WTC11 (cell line): Measurements from ENCODE around the gene KCNIP1.

ENCODE experiments used
- FOXJ3 ChIP-seq: sonication (generic); formaldehyde crosslinking; IDR thresholded peaks from 2 replicates; pipeline ENCODE4 v1.9.0; 2021; ENCODE audit warnings: missing genetic modification reagents, mild to moderate bottlenecking, borderline replicate concordance
- FOXK1 ChIP-seq: sonication (generic); formaldehyde crosslinking; IDR thresholded peaks from 2 replicates; pipeline ENCODE4 v1.8.0; 2022; ENCODE audit warnings: mild to moderate bottlenecking, moderate library complexity, missing genetic modification reagents
- MYBL2 ChIP-seq: sonication (generic); formaldehyde crosslinking; IDR thresholded peaks from 2 replicates; pipeline ENCODE4 v1.8.1; 2023; ENCODE audit warnings: mild to moderate bottlenecking, moderate library complexity, missing genetic modification reagents
- TEAD4 ChIP-seq: sonication (generic); formaldehyde crosslinking; IDR thresholded peaks from 2 replicates; pipeline ENCODE4 v1.8.0; 2022; ENCODE audit warnings: mild to moderate bottlenecking, missing genetic modification reagents
- TF ChIP-seq, protein P1 (sequence below): fragments of 200-600 bp; IDR thresholded peaks from 2 replicates; pipeline ENCODE4 v1.8.0; 2022; ENCODE audit warnings: antibody characterized with exemption
- TF ChIP-seq, protein P2 (sequence below): sonication (generic); formaldehyde crosslinking; IDR thresholded peaks from 2 replicates; pipeline ENCODE4 v1.8.1; 2022; ENCODE audit warnings: low read depth, mild to moderate bottlenecking, moderate library complexity, missing genetic modification reagents, borderline replicate concordance
- TF ChIP-seq, protein P3 (sequence below): fragments of 250-450 bp; sonication (Bioruptor Pico); IDR thresholded peaks from 2 replicates; pipeline ENCODE4 v1.9.0; 2021; ENCODE audit warnings: mild to moderate bottlenecking, borderline replicate concordance
- TF ChIP-seq, protein P4 (sequence below): sonication (generic); formaldehyde crosslinking; conservative IDR thresholded peaks from 2 replicates; pipeline ENCODE4 v1.8.1; 2022; ENCODE audit warnings: mild to moderate bottlenecking, missing genetic modification reagents
- TF ChIP-seq, protein P5 (sequence below): sonication (generic); formaldehyde crosslinking; IDR thresholded peaks from 2 replicates; pipeline ENCODE4 v1.8.0; 2022; ENCODE audit warnings: mild to moderate bottlenecking, missing genetic modification reagents
- TF ChIP-seq, protein P6 (sequence below): sonication (generic); formaldehyde crosslinking; IDR thresholded peaks from 2 replicates; pipeline ENCODE4 v1.8.0; 2022; ENCODE audit warnings: mild to moderate bottlenecking, missing genetic modification reagents
- TF ChIP-seq, protein P7 (sequence below): fragments of 250-450 bp; sonication (Bioruptor Pico); IDR thresholded peaks from 2 replicates; pipeline ENCODE4 v1.9.0; 2021; ENCODE audit warnings: mild to moderate bottlenecking

DNA sequence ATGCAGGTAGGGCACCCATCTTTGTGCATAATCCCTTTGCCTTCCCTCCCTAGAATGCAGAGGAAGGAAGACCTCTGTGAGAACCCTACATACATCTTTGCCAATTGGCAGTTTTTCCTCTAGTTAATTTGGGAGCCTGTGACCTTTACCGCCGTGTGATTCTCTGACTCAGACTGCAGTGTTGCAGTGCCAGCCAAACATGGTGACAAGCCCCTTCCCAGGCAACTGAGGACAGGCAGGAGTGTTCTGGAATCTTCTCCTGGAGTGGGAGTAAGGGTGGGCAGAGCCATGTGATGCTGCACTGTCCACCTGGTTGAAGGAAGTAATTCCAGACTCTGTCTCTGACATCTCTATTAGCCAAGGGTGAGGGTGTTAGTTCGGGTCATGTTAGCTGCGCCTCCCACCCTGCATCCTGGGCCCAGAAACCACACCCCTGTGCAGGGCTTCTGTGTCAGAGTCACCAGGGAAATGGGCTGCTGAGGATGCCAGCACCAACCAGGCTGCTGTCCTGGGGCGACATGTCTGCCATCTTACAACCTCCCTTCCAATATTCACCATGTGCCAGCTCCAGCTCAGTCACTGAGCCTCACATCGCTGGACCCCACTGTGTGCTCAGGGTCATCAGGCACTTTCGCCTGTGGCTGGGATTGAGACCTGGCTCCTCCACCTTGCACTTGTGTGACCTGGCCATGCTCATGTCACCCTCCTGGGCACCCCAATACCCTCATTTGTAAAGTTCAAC lies 21.8 kb downstream of the KCNIP1 start:
- TF ChIP-seq TEAD4 (CRISPR knock-in tag) (no peak), FOXK1 (no peak), FOXJ3 (CRISPR knock-in tag) (no peak), MYBL2 (CRISPR knock-in tag) (no peak)
- TF ChIP-seq, protein P1, sequence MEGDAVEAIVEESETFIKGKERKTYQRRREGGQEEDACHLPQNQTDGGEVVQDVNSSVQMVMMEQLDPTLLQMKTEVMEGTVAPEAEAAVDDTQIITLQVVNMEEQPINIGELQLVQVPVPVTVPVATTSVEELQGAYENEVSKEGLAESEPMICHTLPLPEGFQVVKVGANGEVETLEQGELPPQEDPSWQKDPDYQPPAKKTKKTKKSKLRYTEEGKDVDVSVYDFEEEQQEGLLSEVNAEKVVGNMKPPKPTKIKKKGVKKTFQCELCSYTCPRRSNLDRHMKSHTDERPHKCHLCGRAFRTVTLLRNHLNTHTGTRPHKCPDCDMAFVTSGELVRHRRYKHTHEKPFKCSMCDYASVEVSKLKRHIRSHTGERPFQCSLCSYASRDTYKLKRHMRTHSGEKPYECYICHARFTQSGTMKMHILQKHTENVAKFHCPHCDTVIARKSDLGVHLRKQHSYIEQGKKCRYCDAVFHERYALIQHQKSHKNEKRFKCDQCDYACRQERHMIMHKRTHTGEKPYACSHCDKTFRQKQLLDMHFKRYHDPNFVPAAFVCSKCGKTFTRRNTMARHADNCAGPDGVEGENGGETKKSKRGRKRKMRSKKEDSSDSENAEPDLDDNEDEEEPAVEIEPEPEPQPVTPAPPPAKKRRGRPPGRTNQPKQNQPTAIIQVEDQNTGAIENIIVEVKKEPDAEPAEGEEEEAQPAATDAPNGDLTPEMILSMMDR, result no peak
- TF ChIP-seq, protein P2, sequence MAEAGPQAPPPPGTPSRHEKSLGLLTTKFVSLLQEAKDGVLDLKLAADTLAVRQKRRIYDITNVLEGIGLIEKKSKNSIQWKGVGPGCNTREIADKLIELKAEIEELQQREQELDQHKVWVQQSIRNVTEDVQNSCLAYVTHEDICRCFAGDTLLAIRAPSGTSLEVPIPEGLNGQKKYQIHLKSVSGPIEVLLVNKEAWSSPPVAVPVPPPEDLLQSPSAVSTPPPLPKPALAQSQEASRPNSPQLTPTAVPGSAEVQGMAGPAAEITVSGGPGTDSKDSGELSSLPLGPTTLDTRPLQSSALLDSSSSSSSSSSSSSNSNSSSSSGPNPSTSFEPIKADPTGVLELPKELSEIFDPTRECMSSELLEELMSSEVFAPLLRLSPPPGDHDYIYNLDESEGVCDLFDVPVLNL, result no peak
- TF ChIP-seq, protein P3, sequence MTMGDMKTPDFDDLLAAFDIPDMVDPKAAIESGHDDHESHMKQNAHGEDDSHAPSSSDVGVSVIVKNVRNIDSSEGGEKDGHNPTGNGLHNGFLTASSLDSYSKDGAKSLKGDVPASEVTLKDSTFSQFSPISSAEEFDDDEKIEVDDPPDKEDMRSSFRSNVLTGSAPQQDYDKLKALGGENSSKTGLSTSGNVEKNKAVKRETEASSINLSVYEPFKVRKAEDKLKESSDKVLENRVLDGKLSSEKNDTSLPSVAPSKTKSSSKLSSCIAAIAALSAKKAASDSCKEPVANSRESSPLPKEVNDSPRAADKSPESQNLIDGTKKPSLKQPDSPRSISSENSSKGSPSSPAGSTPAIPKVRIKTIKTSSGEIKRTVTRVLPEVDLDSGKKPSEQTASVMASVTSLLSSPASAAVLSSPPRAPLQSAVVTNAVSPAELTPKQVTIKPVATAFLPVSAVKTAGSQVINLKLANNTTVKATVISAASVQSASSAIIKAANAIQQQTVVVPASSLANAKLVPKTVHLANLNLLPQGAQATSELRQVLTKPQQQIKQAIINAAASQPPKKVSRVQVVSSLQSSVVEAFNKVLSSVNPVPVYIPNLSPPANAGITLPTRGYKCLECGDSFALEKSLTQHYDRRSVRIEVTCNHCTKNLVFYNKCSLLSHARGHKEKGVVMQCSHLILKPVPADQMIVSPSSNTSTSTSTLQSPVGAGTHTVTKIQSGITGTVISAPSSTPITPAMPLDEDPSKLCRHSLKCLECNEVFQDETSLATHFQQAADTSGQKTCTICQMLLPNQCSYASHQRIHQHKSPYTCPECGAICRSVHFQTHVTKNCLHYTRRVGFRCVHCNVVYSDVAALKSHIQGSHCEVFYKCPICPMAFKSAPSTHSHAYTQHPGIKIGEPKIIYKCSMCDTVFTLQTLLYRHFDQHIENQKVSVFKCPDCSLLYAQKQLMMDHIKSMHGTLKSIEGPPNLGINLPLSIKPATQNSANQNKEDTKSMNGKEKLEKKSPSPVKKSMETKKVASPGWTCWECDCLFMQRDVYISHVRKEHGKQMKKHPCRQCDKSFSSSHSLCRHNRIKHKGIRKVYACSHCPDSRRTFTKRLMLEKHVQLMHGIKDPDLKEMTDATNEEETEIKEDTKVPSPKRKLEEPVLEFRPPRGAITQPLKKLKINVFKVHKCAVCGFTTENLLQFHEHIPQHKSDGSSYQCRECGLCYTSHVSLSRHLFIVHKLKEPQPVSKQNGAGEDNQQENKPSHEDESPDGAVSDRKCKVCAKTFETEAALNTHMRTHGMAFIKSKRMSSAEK, result no peak
- TF ChIP-seq, protein P4, sequence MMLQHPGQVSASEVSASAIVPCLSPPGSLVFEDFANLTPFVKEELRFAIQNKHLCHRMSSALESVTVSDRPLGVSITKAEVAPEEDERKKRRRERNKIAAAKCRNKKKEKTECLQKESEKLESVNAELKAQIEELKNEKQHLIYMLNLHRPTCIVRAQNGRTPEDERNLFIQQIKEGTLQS, result no peak
- TF ChIP-seq, protein P5, sequence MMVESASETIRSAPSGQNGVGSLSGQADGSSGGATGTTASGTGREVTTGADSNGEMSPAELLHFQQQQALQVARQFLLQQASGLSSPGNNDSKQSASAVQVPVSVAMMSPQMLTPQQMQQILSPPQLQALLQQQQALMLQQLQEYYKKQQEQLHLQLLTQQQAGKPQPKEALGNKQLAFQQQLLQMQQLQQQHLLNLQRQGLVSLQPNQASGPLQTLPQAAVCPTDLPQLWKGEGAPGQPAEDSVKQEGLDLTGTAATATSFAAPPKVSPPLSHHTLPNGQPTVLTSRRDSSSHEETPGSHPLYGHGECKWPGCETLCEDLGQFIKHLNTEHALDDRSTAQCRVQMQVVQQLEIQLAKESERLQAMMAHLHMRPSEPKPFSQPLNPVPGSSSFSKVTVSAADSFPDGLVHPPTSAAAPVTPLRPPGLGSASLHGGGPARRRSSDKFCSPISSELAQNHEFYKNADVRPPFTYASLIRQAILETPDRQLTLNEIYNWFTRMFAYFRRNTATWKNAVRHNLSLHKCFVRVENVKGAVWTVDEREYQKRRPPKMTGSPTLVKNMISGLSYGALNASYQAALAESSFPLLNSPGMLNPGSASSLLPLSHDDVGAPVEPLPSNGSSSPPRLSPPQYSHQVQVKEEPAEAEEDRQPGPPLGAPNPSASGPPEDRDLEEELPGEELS (CRISPR knock-in tag), result no peak
- TF ChIP-seq, protein P6, sequence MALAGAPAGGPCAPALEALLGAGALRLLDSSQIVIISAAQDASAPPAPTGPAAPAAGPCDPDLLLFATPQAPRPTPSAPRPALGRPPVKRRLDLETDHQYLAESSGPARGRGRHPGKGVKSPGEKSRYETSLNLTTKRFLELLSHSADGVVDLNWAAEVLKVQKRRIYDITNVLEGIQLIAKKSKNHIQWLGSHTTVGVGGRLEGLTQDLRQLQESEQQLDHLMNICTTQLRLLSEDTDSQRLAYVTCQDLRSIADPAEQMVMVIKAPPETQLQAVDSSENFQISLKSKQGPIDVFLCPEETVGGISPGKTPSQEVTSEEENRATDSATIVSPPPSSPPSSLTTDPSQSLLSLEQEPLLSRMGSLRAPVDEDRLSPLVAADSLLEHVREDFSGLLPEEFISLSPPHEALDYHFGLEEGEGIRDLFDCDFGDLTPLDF (CRISPR knock-in tag), result no peak
- TF ChIP-seq, protein P7, sequence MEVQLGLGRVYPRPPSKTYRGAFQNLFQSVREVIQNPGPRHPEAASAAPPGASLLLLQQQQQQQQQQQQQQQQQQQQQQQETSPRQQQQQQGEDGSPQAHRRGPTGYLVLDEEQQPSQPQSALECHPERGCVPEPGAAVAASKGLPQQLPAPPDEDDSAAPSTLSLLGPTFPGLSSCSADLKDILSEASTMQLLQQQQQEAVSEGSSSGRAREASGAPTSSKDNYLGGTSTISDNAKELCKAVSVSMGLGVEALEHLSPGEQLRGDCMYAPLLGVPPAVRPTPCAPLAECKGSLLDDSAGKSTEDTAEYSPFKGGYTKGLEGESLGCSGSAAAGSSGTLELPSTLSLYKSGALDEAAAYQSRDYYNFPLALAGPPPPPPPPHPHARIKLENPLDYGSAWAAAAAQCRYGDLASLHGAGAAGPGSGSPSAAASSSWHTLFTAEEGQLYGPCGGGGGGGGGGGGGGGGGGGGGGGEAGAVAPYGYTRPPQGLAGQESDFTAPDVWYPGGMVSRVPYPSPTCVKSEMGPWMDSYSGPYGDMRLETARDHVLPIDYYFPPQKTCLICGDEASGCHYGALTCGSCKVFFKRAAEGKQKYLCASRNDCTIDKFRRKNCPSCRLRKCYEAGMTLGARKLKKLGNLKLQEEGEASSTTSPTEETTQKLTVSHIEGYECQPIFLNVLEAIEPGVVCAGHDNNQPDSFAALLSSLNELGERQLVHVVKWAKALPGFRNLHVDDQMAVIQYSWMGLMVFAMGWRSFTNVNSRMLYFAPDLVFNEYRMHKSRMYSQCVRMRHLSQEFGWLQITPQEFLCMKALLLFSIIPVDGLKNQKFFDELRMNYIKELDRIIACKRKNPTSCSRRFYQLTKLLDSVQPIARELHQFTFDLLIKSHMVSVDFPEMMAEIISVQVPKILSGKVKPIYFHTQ, result no peak
